Cardiac muscle cell (in vitro differentiated cells and primary cell): ENCODE measurements around the gene NRG3. TPM values are rescaled to one million over a fixed set of nuclear protein-coding genes. Genes with fewer than 3 reads are reported as not detected.
A peak's percentile ranks its signal among the peaks of the same experiment; 100 is the strongest.

Experiments used
- DNase-seq, 2 donors: peaks; one replicate each; pipeline versions ENCODE4 v3.0.0 to v3.0.0-alpha.2; 2010 to 2017; ENCODE audit warnings: low read depth in 1 of 2, low spot score in 1 of 2
- H3K27ac ChIP-seq: fragments of 200-600 bp; sonication (generic); 2 replicates; pipeline ENCODE4 v1.5.1; 2016
- H3K27me3 ChIP-seq: fragments of 200-600 bp; sonication (generic); 2 replicates; pipeline ENCODE4 v1.6.0; 2016; ENCODE audit warnings: control low read depth
- H3K36me3 ChIP-seq: fragments of 200-600 bp; sonication (generic); 2 replicates; pipeline ENCODE4 v1.5.1; 2016; ENCODE audit warnings: control low read depth
- H3K4me1 ChIP-seq: fragments of 200-600 bp; sonication (generic); 2 replicates; pipeline ENCODE4 v1.8.1; 2017; ENCODE audit warnings: low read depth, mild to moderate bottlenecking, mixed run types
- H3K4me3 ChIP-seq: fragments of 200-600 bp; sonication (generic); 2 replicates; pipeline ENCODE4 v1.5.1; 2016; ENCODE audit warnings: mild to moderate bottlenecking
- H3K9me3 ChIP-seq: fragments of 200-600 bp; sonication (generic); 2 replicates; pipeline ENCODE4 v1.5.1; 2017; ENCODE audit warnings: low read depth, mild to moderate bottlenecking, control low read depth
- CTCF ChIP-seq: IDR thresholded peaks from 2 replicates; pipeline ENCODE4 v1.5.1; 2012; ENCODE audit warnings: low read depth, mild to moderate bottlenecking, low read length
- polyA plus RNA-seq: library from polyadenylated mRNA; unstranded; fragments of >200 nt; fragmentation: Nextera tagmentation; extraction: Ambion mirVana; gene quantifications from 2 replicates; pipeline ENCODE4 v1.2.1, GENCODE V29; 2016
- total RNA-seq: library from RNA; depleted of rRNA; stranded (reverse); fragments of >200 nt; gene quantifications from 2 replicates; pipeline ENCODE4 v1.2.3, GENCODE V29; 2016

NRG3 gene
- total and polyA plus RNA-seq, 2 experiments from 2014 or later, result 0.48 to 0.55 TPM

- H3K9me3 ChIP-seq, result no peaks in the 10 kb centered on the region
- no peak for TF ChIP-seq CTCF
- H3K4me3 ChIP-seq, result no peak overlapping the region
- no peaks in the 10 kb centered on the region for H3K4me1 ChIP-seq
- no peak overlapping the region for H3K27ac ChIP-seq
- no peaks in the 10 kb centered on the region for H3K36me3 ChIP-seq
- H3K27me3 ChIP-seq, result no peaks in the 10 kb centered on the region
- DNase-seq, result no peak
Observed at GRCh38 chr10:81928119-81928518, 53.1 kb downstream of the NRG3 start.

GRCh38 chr10:81943583-81943982, 68.6 kb downstream of the NRG3 start:
- H3K4me3 ChIP-seq, result no peak overlapping the region
- no peak for DNase-seq
- H3K27me3 ChIP-seq, result no peaks in the 10 kb centered on the region
- no peak for TF ChIP-seq CTCF
- H3K4me1 ChIP-seq, result no peaks in the 10 kb centered on the region
- H3K36me3 ChIP-seq, result no peaks in the 10 kb centered on the region
- H3K27ac ChIP-seq, result no peak overlapping the region
- H3K9me3 ChIP-seq, result no peaks in the 10 kb centered on the region

- no peak overlapping the region for H3K27ac ChIP-seq
- no peaks in the 10 kb centered on the region for H3K9me3 ChIP-seq
- no peaks in the 10 kb centered on the region for H3K4me1 ChIP-seq
- no peak overlapping the region for H3K4me3 ChIP-seq
- no peak for TF ChIP-seq CTCF
- H3K36me3 ChIP-seq, result no peaks in the 10 kb centered on the region
- DNase-seq, result no peak
- no peaks in the 10 kb centered on the region for H3K27me3 ChIP-seq
Observed at GRCh38 chr10:81944609-81945008, 69.6 kb downstream of the NRG3 start.

GRCh38 chr10:81949283-81949682, 74.3 kb downstream of the NRG3 start:
- TF ChIP-seq CTCF, result no peak
- no peak for DNase-seq
- H3K27ac ChIP-seq, result no peak overlapping the region
- no peaks in the 10 kb centered on the region for H3K27me3 ChIP-seq
- H3K36me3 ChIP-seq, result no peaks in the 10 kb centered on the region
- no peaks in the 10 kb centered on the region for H3K4me1 ChIP-seq
- H3K4me3 ChIP-seq, result no peak overlapping the region
- no peaks in the 10 kb centered on the region for H3K9me3 ChIP-seq

GRCh38 chr10:81950358-81950757, 75.4 kb downstream of the NRG3 start:
- H3K27me3 ChIP-seq, result no peaks in the 10 kb centered on the region
- TF ChIP-seq CTCF, result no peak
- H3K36me3 ChIP-seq, result no peaks in the 10 kb centered on the region
- H3K27ac ChIP-seq, result no peak overlapping the region
- H3K9me3 ChIP-seq, result no peaks in the 10 kb centered on the region
- no peak overlapping the region for H3K4me3 ChIP-seq
- DNase-seq, result no peak
- no peaks in the 10 kb centered on the region for H3K4me1 ChIP-seq

GRCh38 chr10:81953420-81953819, 78.4 kb downstream of the NRG3 start:
- H3K4me1 ChIP-seq, result no peaks in the 10 kb centered on the region
- no peaks in the 10 kb centered on the region for H3K9me3 ChIP-seq
- DNase-seq, result peak in 1 of 2 donors; percentile 2
- no peak overlapping the region for H3K4me3 ChIP-seq
- no peak for TF ChIP-seq CTCF
- H3K27me3 ChIP-seq, result no peaks in the 10 kb centered on the region
- H3K36me3 ChIP-seq, result no peaks in the 10 kb centered on the region
- H3K27ac ChIP-seq, result no peak overlapping the region
